Measurements from ENCODE around the gene ZNF92.

DNA sequence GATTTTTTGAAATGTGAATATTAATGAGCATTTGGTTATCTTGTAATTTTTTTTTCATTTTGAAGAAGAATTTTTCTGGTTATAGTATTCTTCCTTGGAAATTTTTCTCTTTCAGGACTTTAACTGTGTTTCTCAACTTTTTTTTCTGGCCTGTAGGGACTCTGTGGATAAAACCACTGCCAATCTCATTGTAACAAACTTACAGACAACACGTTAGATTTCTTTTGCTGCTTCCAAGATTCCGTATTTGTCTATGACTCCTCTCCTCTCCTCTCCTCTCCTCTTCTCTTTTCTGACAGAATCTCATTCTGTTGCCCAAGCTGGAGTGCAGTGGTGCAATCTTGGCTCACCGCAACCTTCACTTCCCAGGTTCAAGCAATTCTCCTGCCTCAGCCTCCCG, 19.4 kb upstream of the ZNF92 start:
- TF ChIP-seq, protein P1, sequence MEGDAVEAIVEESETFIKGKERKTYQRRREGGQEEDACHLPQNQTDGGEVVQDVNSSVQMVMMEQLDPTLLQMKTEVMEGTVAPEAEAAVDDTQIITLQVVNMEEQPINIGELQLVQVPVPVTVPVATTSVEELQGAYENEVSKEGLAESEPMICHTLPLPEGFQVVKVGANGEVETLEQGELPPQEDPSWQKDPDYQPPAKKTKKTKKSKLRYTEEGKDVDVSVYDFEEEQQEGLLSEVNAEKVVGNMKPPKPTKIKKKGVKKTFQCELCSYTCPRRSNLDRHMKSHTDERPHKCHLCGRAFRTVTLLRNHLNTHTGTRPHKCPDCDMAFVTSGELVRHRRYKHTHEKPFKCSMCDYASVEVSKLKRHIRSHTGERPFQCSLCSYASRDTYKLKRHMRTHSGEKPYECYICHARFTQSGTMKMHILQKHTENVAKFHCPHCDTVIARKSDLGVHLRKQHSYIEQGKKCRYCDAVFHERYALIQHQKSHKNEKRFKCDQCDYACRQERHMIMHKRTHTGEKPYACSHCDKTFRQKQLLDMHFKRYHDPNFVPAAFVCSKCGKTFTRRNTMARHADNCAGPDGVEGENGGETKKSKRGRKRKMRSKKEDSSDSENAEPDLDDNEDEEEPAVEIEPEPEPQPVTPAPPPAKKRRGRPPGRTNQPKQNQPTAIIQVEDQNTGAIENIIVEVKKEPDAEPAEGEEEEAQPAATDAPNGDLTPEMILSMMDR (IDR thresholded peaks at IDR 0.05) = no peak
- TF ChIP-seq POLR2A (IDR thresholded peaks at IDR 0.05) = no peak
